Endothelial cell (in vitro differentiated cells): ENCODE results near the gene CDH9. TPM values are rescaled to one million over a fixed set of nuclear protein-coding genes. Genes with fewer than 3 reads are reported as not detected.
"Not testable (repeated sequence)": the region's sequence is repeated elsewhere in the genome, so short reads cannot be mapped to it uniquely, and the experiment has no call there.

Experiments used
- DNase-seq: peaks from one replicate; pipeline ENCODE4 v3.0.0; 2021; ENCODE audit warnings: low spot score
- H3K27ac Mint-ChIP-seq: one replicate; pipeline ENCODE4 v1.8.0; 2021; ENCODE audit warnings: mixed read lengths, inconsistent platforms; ENCODE audit not compliant: unreplicated experiment
- H3K27me3 Mint-ChIP-seq: one replicate; pipeline ENCODE4 v1.8.0; 2021; ENCODE audit warnings: mild to moderate bottlenecking, moderate library complexity, mixed read lengths, inconsistent platforms; ENCODE audit not compliant: unreplicated experiment
- H3K36me3 Mint-ChIP-seq: one replicate; pipeline ENCODE4 v1.8.0; 2021; ENCODE audit warnings: mild to moderate bottlenecking, low read depth, mixed read lengths, inconsistent platforms; ENCODE audit not compliant: unreplicated experiment
- H3K4me1 Mint-ChIP-seq: one replicate; pipeline ENCODE4 v1.8.0; 2021; ENCODE audit warnings: mild to moderate bottlenecking, mixed read lengths, inconsistent platforms; ENCODE audit not compliant: unreplicated experiment
- H3K4me3 Mint-ChIP-seq: one replicate; pipeline ENCODE4 v1.8.0; 2021; ENCODE audit warnings: mild to moderate bottlenecking, mixed read lengths, inconsistent platforms; ENCODE audit not compliant: unreplicated experiment
- H3K9me3 Mint-ChIP-seq: one replicate; pipeline ENCODE4 v1.8.0; 2021; ENCODE audit warnings: mixed read lengths, inconsistent platforms; ENCODE audit not compliant: unreplicated experiment
- total RNA-seq: library from RNA; stranded (reverse); fragmentation: NEBNext Ultra II Directional; extraction: Animal tissue kit (Norgen Biotek cat#: 25700); gene quantifications from one replicate; pipeline ENCODE4 v1.2.1, GENCODE V29; 2021; ENCODE audit not compliant: unreplicated experiment
- TF ChIP-seq, protein P1 (sequence below): fragments of 200-600 bp; sonication (generic); IDR thresholded peaks from one replicate; pipeline ENCODE4 v1.5.0; 2021; ENCODE audit warnings: antibody characterized with exemption; ENCODE audit not compliant: unreplicated experiment

CDH9 gene
- total RNA-seq, 1 donor from 2014 or later: not detected

DNA sequence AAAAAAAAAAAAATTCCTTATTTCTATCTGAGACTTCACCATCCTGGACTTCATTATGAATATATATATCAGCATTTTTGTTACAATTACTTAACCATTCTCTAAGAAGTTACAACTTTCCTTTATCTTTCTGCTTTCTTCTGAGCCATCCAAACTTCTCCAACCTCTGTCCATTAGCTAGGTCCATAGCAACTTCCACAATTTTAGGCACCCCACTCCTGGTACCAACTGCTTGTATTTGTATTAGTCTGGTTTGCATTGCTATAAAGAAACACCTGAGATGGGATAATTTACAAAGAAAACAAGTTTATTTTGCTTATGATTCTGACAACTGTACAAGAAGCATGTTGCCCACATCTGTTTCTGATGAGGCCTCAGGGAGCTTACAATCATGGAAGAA, 182.1 kb downstream of the CDH9 start:
- no peak for DNase-seq
- H3K27me3 Mint-ChIP-seq: peaks cover 3% of the 10 kb centered on the region
- no peak overlapping the region for H3K27ac Mint-ChIP-seq
- no peaks in the 10 kb centered on the region for H3K9me3 Mint-ChIP-seq
- no peaks in the 10 kb centered on the region for H3K36me3 Mint-ChIP-seq
- no peaks in the 10 kb centered on the region for H3K4me1 Mint-ChIP-seq
- no peak overlapping the region for H3K4me3 Mint-ChIP-seq
- TF ChIP-seq, protein P1, sequence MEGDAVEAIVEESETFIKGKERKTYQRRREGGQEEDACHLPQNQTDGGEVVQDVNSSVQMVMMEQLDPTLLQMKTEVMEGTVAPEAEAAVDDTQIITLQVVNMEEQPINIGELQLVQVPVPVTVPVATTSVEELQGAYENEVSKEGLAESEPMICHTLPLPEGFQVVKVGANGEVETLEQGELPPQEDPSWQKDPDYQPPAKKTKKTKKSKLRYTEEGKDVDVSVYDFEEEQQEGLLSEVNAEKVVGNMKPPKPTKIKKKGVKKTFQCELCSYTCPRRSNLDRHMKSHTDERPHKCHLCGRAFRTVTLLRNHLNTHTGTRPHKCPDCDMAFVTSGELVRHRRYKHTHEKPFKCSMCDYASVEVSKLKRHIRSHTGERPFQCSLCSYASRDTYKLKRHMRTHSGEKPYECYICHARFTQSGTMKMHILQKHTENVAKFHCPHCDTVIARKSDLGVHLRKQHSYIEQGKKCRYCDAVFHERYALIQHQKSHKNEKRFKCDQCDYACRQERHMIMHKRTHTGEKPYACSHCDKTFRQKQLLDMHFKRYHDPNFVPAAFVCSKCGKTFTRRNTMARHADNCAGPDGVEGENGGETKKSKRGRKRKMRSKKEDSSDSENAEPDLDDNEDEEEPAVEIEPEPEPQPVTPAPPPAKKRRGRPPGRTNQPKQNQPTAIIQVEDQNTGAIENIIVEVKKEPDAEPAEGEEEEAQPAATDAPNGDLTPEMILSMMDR: no peak

DNA sequence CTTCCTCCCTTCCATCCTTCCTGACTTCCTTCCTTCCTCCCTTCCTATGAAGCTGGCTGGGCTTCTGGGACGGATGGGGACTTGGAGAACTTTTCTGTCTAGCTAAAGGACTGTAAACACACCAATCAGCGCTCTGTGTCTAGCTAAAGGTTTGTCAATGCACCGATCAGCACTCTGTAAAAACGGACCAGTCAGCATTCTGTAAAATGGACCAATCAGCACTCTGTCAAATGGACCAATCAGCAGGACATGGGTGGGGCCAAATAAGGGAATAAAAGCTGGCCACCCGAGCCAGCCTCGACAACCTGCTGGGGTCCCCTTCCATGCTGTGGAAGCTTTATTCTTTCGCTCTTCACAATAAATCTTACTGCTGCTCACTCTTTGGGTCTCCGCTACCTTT, 185.9 kb downstream of the CDH9 start:
- not testable (repeated sequence) for H3K4me1 Mint-ChIP-seq, H3K36me3 Mint-ChIP-seq, H3K27ac Mint-ChIP-seq, H3K4me3 Mint-ChIP-seq, H3K27me3 Mint-ChIP-seq, H3K9me3 Mint-ChIP-seq, DNase-seq

DNA sequence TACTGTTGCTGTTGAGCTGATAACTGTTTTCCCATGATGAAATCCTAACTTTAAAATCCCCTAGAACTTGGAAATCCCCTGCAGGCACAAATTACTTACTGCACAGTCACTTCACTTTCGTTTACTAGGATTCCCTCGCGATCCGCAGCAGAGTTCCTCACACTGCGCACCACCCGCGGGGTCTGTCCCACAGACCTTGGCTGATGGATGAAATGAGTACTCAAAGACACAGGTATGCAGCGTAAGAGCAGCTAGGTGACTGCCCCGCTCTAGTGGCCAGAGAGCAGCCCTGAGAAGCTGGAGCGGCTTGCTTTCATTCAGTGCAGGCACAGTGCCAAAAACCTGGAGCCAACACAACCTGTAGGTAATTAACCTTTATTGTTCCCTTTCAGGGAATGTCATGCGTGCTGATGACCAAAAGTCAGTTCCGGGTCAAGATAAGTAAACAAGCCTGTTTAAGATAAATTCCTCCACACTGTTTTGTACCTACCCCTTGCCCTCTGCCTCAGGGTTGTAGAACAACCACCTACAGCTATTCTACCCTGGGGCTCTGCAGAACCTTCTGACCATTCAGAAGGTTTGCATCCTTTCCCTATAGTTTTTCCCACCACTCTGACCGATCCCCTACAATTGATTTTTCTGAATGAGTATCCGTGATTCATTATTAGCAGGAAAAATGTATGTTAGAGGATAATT, 191.2 kb downstream of the CDH9 start:
- DNase-seq: no peak

DNA sequence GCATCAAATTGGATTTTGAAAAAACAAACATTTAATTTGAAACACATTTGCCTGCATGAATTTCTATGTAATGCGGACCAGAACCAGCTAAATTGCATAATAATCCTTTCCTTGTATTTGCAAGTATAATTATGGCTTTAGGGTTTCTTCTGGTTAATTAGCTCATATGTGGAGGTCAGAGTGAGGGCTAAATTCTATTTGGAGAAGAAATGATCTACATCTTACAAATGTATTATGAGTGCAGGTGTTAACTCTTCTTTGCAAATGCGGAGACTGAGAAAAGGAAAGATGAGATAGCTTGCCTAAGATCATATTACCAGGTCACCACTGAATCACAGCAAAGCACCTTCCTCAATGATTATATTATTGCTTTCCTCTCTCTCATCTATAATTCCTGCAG, 194.7 kb downstream of the CDH9 start:
- Mint-ChIP-seq H3K27ac (no peak overlapping the region), H3K9me3 (no peaks in the 10 kb centered on the region), H3K27me3 (no peaks in the 10 kb centered on the region), H3K4me1 (no peaks in the 10 kb centered on the region), H3K4me3 (no peak overlapping the region), H3K36me3 (no peaks in the 10 kb centered on the region)
- TF ChIP-seq, protein P1: no peak
- DNase-seq: no peak

More for the DNA sequence above, 191.2 kb downstream of the CDH9 start:
- Mint-ChIP-seq H3K27me3 (no peaks in the 10 kb centered on the region), H3K9me3 (no peaks in the 10 kb centered on the region), H3K36me3 (no peaks in the 10 kb centered on the region), H3K4me1 (no peaks in the 10 kb centered on the region), H3K27ac (no peak overlapping the region), H3K4me3 (no peak overlapping the region)
- TF ChIP-seq, protein P1: no peak

DNA sequence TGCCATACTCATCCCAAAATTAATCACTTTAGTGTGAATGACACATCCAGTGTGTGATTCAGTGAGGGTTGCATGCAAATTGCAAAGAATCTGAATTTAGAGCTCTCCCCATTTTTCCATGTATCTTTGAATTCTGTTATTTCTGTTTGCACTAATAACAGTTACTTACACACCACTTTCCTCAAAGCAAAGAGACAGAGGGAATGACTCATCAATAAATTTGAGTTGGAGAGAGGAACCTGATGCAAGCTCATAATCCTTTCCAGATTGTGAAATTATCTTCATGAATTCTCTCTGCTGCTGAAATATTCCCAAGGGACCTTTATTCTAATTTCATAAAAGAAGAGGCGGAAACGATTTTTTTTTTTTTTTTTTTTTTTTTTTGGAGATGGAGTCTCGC, 204.8 kb downstream of the CDH9 start:
- Mint-ChIP-seq H3K4me3 (no peak overlapping the region), H3K9me3 (no peaks in the 10 kb centered on the region), H3K4me1 (no peaks in the 10 kb centered on the region), H3K27me3 (no peaks in the 10 kb centered on the region), H3K36me3 (no peaks in the 10 kb centered on the region), H3K27ac (no peak overlapping the region)
- no peak for DNase-seq
- TF ChIP-seq, protein P1: no peak
